EH (cell line): ENCODE measurements around the gene DMRTC2.
"Not testable (repeated sequence)": the region's sequence is repeated elsewhere in the genome, so short reads cannot be mapped to it uniquely, and the experiment has no call there.

Experiments
- DNase-seq: peaks from one replicate; pipeline ENCODE4 v3.0.0-alpha.2; 2015; ENCODE audit warnings: low read depth

DMRTC2 gene

GRCh38 chr19:41871573-41872383, 26.9 kb downstream of the DMRTC2 start:
- DNase-seq: no peak

- peak; percentile 14 for DNase-seq
Observed at GRCh38 chr19:41872384-41872774, 27.5 kb downstream of the DMRTC2 start.

DNA sequence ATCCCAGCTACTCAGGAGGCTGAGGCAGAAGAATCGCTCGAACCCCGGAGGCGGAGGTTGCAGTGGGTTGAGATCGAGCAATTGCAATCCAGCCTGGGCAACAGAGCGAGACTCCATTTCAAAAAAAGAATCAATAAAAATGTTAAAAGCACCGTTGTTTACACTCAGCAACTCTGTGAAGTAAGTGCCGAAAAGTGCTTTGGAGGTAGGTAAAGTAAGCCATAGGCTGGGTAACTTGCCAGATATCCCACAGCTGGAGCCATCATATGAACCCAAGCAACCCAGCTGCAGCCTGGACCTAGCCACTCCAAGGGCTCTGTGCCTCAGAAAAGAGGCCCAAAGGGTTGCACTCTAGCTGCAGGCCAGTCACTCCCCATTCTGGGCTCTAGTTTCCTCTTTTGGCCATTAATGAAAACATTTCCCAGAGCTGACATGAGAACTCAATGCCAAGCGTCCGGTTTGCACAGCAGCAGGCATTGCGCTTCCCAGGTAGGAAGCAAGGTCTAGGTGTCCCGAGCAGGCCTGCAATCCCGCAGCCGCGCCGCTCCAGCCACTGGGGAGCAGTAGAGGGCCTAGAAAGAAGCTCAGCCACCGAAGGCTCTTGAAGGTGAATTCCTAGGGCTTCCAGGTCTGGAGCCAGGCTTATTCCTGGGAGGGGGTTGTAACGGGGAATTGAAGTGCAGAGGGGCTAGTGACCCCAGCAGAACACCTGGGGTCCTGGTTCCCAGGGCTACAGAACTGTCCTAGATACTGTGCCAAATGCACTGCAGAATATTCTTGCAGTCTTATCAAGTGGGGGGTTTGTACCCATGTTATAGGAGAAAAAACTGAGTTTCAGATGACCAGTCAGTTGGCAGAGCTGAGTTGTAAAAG, 28.2 kb downstream of the DMRTC2 start:
- peak; percentile 64 for DNase-seq

GRCh38 chr19:41875973-41876372, 31.1 kb downstream of the DMRTC2 start:
- DNase-seq: not testable (repeated sequence)

DNA sequence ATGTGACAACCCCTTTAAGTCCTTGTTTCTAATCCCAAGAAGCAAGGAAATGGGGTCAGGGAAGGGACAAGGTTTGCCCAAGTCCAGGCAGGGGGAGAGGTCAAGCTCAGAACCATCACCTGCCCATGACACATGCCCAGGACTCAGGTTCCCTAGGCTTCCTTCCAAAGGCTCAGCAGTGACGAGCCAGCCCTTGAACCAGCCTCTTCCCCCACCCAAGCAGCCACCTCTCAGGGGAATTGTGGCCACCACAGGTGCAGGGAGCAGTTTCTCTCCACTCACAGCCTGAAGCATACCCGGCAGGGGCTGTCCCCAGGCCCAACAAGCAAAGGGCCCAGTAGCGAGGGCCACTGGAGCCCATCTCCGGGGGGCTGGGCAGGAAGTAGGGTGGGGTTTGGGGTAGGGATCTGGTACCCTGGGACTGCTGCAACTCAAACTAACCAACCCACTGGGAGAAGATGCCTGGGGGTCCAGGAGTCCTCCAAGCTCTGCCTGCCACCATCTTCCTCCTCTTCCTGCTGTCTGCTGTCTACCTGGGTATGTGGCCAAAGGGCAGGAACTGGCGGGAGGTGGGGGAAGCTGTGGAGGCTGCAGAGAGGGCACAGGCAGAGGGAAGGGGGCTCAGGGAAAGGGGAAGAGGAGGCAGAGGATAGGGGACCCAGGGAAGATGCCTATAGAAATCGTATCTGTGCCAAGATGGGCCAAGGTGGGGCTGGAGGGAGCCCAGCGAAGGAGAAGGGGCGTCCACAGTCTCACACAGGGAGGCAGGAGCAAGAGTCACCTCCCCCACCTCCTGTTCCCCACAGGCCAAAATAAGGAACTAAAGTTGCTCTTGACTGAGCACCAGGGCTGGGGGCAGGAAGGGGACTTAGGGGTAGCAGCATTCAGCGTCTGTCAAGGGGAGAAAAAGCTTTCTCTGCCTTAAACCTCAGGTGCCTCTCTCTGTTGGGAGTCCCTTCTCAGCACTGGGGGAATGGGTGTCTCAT, 32.3 kb downstream of the DMRTC2 start, which contains the start of gene CD79A:
Gene CD79A (plus strand): TSS at position 433 of the 986 bp plus-strand sequence. CDS start 26 bp downstream, at position 459.
- no peak for DNase-seq

DNA sequence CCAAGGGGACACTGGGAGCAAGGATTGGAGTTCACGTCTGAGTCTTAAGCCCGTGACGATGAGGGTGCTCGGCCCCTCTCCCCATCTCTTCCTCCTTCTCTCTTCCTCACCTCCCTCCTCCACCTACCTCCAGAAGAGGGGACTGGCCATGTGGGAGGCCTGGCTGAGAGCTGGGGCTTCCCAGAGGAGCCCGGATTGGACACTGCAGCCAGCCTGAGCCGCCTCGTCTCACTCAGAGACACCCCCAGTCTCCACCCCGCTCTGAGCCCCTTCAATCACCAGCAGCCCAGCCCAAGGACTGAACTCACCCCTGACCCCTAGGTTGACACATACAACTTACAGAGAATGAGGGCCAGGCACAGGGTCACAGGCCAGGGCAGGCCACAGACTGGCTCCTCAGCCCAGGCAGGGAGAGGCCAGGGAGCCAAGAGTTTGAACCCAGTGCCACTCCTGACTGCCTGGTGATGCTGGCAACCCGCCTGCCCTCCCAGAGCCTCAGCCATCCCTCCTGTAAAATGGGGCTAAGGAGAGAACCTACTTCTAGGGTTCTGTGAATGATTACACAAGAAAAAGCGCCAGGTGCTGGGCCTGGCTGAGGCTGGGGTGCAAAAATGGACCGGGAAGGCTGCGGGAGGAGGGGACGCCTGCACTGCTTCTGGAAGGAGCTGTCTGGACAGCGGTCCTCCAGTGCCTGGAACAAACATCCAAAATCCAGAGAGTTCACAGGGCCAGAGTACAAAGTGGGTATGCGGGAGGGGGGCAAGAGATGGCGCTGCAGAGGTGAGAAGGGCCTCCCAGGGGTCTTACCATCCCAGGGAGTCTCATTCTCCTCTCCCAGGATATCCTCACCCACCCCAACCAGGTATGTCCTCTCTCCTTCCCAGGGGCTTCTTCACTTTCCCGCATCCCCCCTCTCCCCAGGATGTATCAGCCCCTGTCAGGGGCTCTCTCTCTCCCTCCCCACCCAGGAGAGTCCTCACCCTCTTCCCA, 33.4 kb downstream of the DMRTC2 start:
- DNase-seq: no peak

- no peak for DNase-seq
Observed at GRCh38 chr19:41879080-41879479, 34.2 kb downstream of the DMRTC2 start.

- no peak for DNase-seq
Observed at GRCh38 chr19:41879670-41880328, 35.0 kb downstream of the DMRTC2 start.

DNA sequence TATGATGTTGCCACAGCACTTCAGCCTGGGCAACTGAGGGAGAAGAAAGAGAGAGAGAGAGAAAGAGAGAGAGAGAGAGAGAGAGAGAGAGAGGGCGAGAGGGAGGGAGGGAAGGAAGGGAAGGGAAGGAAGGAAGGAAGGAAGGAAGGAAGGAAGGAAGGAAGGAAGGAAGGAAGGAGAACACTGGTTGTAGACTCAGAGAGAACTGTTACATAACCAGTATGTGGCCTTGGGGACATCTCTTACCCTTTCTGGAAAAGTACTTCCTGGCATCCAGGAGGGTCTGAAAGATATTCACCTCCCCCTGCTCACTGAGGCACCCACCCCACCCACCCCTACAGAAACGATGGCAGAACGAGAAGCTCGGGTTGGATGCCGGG, 35.5 kb downstream of the DMRTC2 start:
- DNase-seq: no peak

DNA sequence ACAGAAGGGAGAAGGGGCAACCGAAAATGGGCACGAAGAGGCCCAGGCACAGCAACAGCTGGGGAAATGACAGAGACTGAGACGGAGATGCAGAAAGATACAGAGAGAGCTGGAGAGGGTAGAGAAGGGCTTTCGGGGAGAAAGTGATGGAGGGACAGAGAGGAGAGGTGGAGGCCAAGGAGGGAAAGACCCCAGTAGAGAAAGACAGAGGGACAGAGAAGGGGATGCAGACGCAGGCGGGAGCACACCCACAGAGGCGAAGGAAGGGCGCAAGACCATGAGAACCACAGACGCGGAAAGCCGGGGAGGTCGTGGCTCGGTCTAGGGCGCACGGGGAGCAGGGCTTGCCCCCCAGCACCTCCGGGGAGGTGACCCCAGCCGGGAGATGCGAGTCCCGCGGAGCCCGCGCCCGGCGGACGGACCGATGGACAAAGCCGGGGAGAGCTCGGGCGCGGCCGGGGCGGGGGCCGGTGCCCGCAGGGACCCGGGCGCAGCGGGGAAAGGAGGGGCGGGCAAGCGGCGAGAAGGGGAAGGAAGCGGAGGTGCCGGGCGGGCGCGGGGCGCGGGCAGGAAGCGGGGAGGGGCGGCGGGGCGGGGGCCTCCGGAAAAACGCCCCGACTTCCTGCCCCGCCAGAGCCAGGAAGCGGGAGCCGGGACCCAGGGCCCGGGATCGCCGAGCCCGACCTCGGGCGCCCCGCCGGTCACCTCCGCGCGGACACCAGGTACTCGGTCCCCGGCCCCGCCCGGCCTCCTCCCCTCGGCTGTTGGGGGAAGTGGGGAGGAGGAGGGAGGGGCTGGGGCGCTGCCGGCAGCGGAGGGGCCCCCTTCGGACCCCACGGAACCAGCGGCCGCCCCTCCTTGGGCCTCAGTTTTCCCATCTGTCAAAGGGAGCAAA, 38.0 kb downstream of the DMRTC2 start, which contains the start of gene ARHGEF1:
Gene ARHGEF1 (plus strand): TSS at position 617 of the 895 bp plus-strand sequence. CDS start 4,899 bp downstream, outside the sequence.
- DNase-seq: peak; percentile 58

- no peak for DNase-seq
Observed at GRCh38 chr19:41883463-41883820, 38.6 kb downstream of the DMRTC2 start.

GRCh38 chr19:41883821-41884733, 39.2 kb downstream of the DMRTC2 start:
- peak; percentile 96 for DNase-seq

DNA sequence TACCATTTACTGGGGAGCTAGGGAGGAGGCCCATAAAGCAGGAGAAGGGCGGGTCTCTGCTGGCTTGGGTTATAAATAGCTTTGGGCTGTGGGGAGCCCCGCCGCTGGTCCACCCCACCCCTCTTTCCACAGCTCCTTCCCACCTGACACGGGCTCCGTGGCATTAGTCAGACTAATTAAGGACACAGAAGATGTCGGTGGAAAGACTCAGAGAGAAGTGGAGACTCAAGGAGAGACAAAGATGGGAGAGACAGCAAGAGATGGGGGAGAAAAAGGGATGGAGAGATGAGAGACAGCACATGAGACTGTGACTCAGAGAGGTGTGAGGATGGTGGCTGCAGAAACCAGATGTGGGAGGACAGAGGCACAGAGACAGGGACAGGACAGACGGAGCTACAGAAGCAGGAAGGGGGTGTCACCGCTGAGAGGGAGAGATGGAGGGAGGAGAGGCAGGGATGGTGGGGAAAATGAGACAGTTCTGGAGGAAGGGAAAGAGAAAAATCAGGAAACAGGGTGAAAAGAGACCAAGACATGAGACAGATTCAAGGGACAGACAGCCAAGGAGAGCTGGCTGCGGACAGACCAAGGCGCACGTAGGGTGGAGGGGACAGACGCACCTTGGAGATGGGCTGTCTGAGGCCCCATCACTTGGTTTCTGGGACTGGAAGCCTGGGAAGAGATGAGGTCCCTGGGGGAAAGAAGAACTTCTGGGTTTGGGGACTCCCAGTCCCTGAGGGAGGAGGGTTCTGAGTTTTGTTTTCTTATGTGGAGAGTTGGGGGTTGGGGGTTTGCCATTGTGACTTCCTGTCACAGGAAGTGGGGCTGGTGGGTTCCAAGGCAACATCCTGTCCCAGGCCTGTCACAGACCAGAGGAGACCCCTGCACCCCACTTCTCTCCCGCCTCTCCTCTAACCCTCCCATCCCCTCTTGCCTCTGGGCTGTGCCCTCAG, 42.2 kb downstream of the DMRTC2 start:
- peak; percentile 21 for DNase-seq

DNA sequence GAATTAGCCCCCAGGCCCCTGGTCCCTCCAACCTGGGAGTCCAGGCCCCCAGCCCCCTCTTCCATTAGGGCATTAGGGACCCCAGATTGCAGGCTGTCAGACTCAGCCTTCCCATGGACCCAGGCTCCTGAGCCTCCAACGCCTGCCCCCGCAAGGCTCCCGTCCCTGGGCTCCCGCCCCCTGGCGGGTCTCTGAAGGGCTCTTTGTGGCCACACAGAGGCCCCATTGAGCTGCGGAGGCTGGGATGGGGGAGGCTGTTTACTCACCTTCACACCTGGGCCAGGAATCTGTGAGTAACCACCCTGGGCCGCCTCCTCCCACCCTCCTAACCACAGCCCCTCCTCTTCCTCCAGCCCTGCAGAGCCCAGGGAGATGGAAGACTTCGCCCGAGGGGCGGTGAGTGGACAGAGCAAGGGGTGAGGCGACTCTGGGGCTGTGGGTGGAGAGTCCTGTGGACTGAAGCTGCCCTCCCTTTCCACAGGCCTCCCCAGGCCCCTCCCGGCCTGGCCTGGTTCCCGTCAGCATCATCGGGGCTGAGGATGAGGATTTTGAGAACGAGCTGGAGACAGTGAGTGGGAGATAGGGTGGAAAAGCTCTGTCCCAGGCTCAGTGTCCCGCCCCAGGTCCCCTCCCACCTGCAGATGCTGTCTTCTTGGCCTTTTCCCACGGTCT, 43.0 kb downstream of the DMRTC2 start:
- DNase-seq: peak; percentile 62

DNA sequence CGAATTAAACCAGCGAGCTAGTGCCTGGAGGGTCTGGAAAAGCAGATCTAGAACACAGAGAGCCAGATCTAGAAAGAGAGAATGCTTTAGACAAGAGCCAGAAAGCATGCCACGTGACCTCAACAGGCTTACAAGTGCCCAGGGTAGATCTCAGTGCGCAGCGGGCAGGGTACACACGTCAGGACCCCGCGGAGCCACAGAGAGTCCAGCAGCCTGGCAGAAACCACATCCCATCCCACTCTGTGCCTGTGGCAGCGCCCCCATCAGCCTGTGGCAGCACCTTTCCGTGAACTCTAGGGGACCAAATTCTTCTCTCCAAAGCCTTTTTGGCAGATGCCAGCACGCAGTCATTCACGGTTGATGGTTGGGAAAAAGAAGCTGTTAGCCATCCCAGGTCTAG, 44.1 kb downstream of the DMRTC2 start:
- DNase-seq: no peak

GRCh38 chr19:41889896-41890295, 45.1 kb downstream of the DMRTC2 start:
- no peak for DNase-seq
